NT2/D1 (cell line): ENCODE data around the gene PPFIA2.

ENCODE experiments used
- DNase-seq: peaks from one replicate; pipeline ENCODE4 v3.0.0-alpha.2; 2011; ENCODE audit warnings: low read depth, low spot score
- H3K27me3 ChIP-seq: 2 replicates; pipeline ENCODE4 v1.6.0; 2011; ENCODE audit warnings: mild to moderate bottlenecking; ENCODE audit not compliant: insufficient read length, insufficient read depth
- H3K36me3 ChIP-seq: 2 replicates; pipeline ENCODE4 v1.6.1; 2011; ENCODE audit warnings: mild to moderate bottlenecking, low read length, mixed read lengths; ENCODE audit not compliant: insufficient read depth, insufficient read length
- H3K4me1 ChIP-seq: 2 replicates; pipeline ENCODE4 v1.5.1; 2011; ENCODE audit not compliant: insufficient read depth, insufficient read length
- H3K4me3 ChIP-seq: 2 replicates; pipeline ENCODE4 v1.5.1; 2011; ENCODE audit warnings: low read depth; ENCODE audit not compliant: insufficient read length
- H3K9ac ChIP-seq: 2 replicates; pipeline ENCODE4 v1.6.0; 2011; ENCODE audit warnings: low read depth; ENCODE audit not compliant: insufficient read length
- H3K9me3 ChIP-seq: 2 replicates; pipeline ENCODE4 v1.5.1; 2011; ENCODE audit warnings: mild to moderate bottlenecking, low read length; ENCODE audit not compliant: insufficient read depth
- SUZ12 ChIP-seq: IDR thresholded peaks from 2 replicates; pipeline ENCODE4 v1.6.1; 2011; ENCODE audit not compliant: insufficient read length, insufficient read depth; ENCODE audit errors: extremely low read depth
- YY1 ChIP-seq: IDR thresholded peaks from 2 replicates; pipeline ENCODE4 v1.6.1; 2011; ENCODE audit not compliant: insufficient read length, insufficient read depth
- ZNF274 ChIP-seq: IDR thresholded peaks from 2 replicates; pipeline ENCODE4 v1.6.1; 2011; ENCODE audit warnings: mild to moderate bottlenecking, low read depth, low read length

PPFIA2 gene

DNA sequence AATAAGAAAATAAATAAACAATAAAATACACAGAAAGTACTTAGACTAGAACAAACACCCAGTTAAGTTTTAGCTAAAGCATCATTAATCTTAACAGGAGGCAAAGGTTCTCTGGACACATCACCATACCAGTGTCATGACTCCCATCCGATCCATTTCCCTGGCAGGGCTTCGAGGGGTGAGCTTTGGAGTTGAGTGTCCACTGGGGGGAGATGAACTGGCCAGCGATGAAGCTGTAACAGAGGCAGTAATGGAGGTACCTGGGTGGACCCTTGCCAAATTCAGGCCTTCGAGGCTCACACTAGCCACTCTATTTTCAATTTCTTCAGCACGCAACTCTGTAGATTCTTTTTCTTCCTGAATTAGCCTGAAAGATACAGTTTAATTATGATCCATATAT, 411.7 kb downstream of the PPFIA2 start:
- H3K9ac ChIP-seq = no peak overlapping the region
- H3K4me3 ChIP-seq = no peak overlapping the region
- DNase-seq = no peak
- H3K36me3 ChIP-seq = no peaks in the 10 kb centered on the region
- H3K9me3 ChIP-seq = no peaks in the 10 kb centered on the region
- no peak for TF ChIP-seq YY1
- no peak for TF ChIP-seq ZNF274
- TF ChIP-seq SUZ12 = no peak
- no peaks in the 10 kb centered on the region for H3K4me1 ChIP-seq
- no peaks in the 10 kb centered on the region for H3K27me3 ChIP-seq

DNA sequence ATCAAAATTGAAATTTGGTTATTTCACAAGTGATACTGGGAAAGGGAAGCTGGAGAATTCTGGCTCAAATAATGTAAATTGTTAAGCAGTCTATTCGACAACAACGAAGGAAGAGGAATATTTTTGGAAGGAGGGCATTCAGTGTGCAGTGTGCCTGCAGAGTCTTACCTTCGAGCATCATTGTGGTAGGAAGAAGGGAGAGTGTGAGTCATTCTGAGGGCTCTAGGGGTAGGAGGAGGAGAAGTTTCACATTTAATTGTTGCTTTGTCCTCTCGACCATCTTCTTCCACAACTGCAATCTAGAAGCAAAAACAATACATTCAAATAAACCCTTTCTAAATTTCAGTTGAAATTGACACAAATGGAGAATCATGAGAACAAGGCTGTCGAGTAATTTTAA, 418.2 kb downstream of the PPFIA2 start:
- H3K36me3 ChIP-seq = no peaks in the 10 kb centered on the region
- TF ChIP-seq SUZ12 = no peak
- no peak for TF ChIP-seq ZNF274
- no peak for TF ChIP-seq YY1
- H3K4me3 ChIP-seq = no peak overlapping the region
- DNase-seq = no peak
- no peaks in the 10 kb centered on the region for H3K4me1 ChIP-seq
- H3K27me3 ChIP-seq = no peaks in the 10 kb centered on the region
- no peak overlapping the region for H3K9ac ChIP-seq
- H3K9me3 ChIP-seq = no peaks in the 10 kb centered on the region

DNA sequence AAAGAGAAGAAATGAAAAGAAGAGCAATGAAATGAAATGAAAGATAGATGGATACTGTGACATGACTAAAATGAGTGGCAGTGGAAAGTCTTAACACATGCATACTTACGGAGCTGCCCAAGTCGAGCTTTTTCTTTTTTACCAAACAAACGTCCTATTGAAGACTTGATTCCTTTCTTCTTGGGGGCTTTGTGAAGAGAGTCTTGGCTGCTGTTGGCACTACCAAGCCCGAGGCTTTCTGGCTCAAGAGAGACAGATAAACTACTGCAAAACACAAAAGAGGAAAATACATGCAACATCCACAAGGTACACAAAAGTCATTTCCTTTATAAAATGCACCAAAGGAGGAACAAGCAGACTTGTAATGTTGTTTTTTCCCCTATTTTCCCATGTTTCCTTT, 420.1 kb downstream of the PPFIA2 start:
- Histone ChIP-seq H3K27me3 (no peaks in the 10 kb centered on the region), H3K9me3 (no peaks in the 10 kb centered on the region), H3K9ac (no peak overlapping the region), H3K4me3 (no peak overlapping the region), H3K36me3 (no peaks in the 10 kb centered on the region), H3K4me1 (no peaks in the 10 kb centered on the region)
- no peak for DNase-seq
- no peak for TF ChIP-seq YY1

DNA sequence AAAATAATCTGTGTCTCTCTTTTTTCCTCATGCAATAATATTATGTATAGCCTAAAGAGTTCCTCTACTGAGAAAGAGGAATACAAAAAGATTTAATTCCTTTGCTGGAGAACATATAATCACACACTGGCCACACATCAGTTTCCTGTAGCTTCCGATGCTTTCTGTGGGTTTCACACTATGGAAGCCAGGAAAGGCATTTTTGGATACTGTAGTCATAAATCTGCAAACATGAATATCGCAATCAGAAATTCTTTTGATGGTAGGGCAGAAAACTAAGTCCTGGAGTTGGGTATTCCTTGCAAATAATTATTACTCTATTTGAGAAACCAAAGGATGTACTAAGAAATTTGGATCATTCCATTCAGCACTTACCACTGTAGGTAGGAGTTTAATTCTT, 421.3 kb downstream of the PPFIA2 start:
- TF ChIP-seq SUZ12 (no peak), YY1 (no peak), ZNF274 (no peak)
- DNase-seq = no peak

DNA sequence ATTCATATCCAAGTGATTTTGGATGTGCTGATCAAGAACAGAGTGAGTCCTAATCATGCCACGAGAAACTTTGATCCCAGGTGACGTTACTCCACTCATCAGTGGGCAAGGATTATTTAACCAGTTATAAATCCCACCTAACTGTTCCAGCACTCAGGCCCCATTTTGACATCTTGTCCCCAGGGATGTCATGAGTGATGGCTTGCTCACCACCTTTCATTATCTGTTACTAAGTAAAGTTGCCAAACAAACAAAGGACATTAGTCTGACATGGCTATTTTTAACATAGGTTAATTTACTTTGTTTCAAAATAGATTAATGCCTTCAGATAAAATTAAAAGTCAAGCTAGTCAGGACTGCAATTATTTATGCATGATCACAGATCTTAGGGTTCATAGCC, 425.3 kb downstream of the PPFIA2 start:
- Histone ChIP-seq H3K9ac (no peak overlapping the region), H3K4me3 (no peak overlapping the region), H3K4me1 (no peaks in the 10 kb centered on the region), H3K9me3 (no peaks in the 10 kb centered on the region), H3K27me3 (no peaks in the 10 kb centered on the region), H3K36me3 (no peaks in the 10 kb centered on the region)
- no peak for DNase-seq
- no peak for TF ChIP-seq YY1
- no peak for TF ChIP-seq SUZ12
- TF ChIP-seq ZNF274 = no peak

More for the DNA sequence above, 421.3 kb downstream of the PPFIA2 start:
- Histone ChIP-seq H3K27me3 (no peaks in the 10 kb centered on the region), H3K9ac (no peak overlapping the region), H3K4me3 (no peak overlapping the region), H3K36me3 (no peaks in the 10 kb centered on the region), H3K9me3 (no peaks in the 10 kb centered on the region), H3K4me1 (no peaks in the 10 kb centered on the region)

DNA sequence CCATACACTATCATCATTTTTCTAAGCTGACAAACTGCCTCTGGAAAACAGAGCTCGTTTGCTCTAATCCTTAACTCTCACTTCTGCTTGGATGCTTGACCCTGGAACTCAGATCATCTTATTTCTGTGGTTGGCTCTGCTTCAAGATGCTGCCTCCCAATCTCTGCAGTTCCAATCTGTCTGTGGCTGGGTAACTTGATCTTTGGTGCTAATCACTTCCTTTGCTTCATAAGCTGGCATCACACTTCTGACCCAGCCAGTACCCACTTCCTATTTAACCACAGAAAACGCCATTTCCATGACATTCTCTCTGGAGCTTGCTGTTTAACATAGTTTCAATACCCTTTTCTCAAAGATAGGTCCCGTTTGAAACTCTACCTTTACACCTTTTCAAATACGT, 427.1 kb downstream of the PPFIA2 start:
- DNase-seq = no peak
- no peaks in the 10 kb centered on the region for H3K4me1 ChIP-seq
- TF ChIP-seq YY1 (no peak), ZNF274 (no peak), SUZ12 (no peak)
- no peak overlapping the region for H3K9ac ChIP-seq
- H3K9me3 ChIP-seq = no peaks in the 10 kb centered on the region
- H3K4me3 ChIP-seq = no peak overlapping the region
- no peaks in the 10 kb centered on the region for H3K27me3 ChIP-seq
- no peaks in the 10 kb centered on the region for H3K36me3 ChIP-seq

DNA sequence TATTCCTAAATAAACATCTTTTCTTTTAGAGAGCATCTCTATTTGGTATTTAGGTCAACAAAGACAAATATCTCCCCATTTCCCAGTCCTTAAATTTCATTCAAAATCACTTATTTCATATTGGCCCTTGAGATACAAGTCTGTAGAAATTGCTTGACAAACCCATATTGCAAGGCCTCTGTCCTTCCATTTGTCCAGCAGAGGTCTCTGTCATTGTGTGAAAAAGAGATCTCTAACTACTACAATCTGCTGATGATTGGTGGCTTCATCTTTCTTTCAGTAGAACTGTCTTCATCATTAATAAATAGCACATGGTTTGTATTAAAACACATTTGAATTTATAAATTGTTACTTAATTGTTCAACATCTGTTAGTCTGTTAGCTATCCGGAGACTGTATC, 428.7 kb downstream of the PPFIA2 start:
- H3K9ac ChIP-seq = no peak overlapping the region
- no peaks in the 10 kb centered on the region for H3K27me3 ChIP-seq
- TF ChIP-seq YY1 = no peak
- no peak for TF ChIP-seq SUZ12
- no peak for TF ChIP-seq ZNF274
- no peak overlapping the region for H3K4me3 ChIP-seq
- no peak for DNase-seq
- no peaks in the 10 kb centered on the region for H3K4me1 ChIP-seq
- H3K9me3 ChIP-seq = no peaks in the 10 kb centered on the region
- no peaks in the 10 kb centered on the region for H3K36me3 ChIP-seq

DNA sequence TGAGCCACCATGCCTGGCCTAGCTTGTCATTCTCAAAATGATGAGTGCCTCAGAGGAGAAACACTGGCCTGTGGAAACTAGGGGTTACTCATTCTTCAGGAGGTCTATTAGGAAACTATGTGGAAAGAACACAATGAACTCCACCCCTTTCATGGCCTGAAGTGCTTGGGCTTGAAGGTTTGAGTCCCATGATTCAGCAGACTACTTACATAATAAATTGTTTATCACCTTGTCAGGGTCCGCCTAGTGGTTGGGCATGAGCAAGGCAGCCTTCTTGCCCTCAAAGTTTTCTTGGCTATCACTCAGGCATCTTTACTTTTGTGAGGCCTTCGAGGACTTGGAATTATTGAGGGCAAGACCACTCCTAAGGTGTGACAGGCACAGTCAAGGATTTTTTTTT, 430.1 kb downstream of the PPFIA2 start:
- Histone ChIP-seq H3K36me3 (no peaks in the 10 kb centered on the region), H3K9me3 (no peaks in the 10 kb centered on the region), H3K9ac (no peak overlapping the region), H3K27me3 (no peaks in the 10 kb centered on the region), H3K4me1 (no peaks in the 10 kb centered on the region), H3K4me3 (no peak overlapping the region)
- peak; percentile 30 for DNase-seq
- TF ChIP-seq ZNF274 (no peak), SUZ12 (no peak), YY1 (no peak)
